NCI-H446 treated with DMSO at 0.1 percent for 48 hours (cell line): ENCODE measurements around the gene CRYGD.
A peak's percentile ranks its signal among the peaks of the same experiment; 100 is the strongest.
"Not testable (repeated sequence)": the region's sequence is repeated elsewhere in the genome, so short reads cannot be mapped to it uniquely, and the experiment has no call there.

Experiments used
- DNase-seq: peaks from one replicate; lab custom pipeline; 2025; lab: John Stamatoyannopoulos, UW

Gene CRYGD

GRCh38 chr2:208124013-208124715, at the start of gene CRYGD:
CRYGD (minus strand) TSS chr2:208124524; CDS start chr2:208124473, 51 bp downstream.
- not testable (repeated sequence) for DNase-seq

GRCh38 chr2:208172125-208172524, 47.8 kb upstream of the CRYGD start:
- no peak for DNase-seq

- DNase-seq = no peak
Measured at GRCh38 chr2:208164951-208165755, 40.8 kb upstream of the CRYGD start.

GRCh38 chr2:208163489-208163888, 39.2 kb upstream of the CRYGD start, which contains the start of gene CRYGA:
CRYGA (minus strand) TSS chr2:208163589; CDS start chr2:208163556, 33 bp downstream.
- no peak for DNase-seq

- DNase-seq = no peak
Measured at GRCh38 chr2:208156439-208156838, 32.1 kb upstream of the CRYGD start.

- DNase-seq = no peak
Measured at GRCh38 chr2:208153156-208153555, 28.8 kb upstream of the CRYGD start.

- no peak for DNase-seq
Measured at GRCh38 chr2:208150956-208151355, 26.6 kb upstream of the CRYGD start.

- DNase-seq = no peak
Measured at GRCh38 chr2:208150094-208150493, 25.8 kb upstream of the CRYGD start.

GRCh38 chr2:208148803-208149202, 24.5 kb upstream of the CRYGD start:
- DNase-seq = no peak

- no peak for DNase-seq
Measured at GRCh38 chr2:208147759-208148158, 23.4 kb upstream of the CRYGD start.

GRCh38 chr2:208147008-208147407, 22.7 kb upstream of the CRYGD start:
- no peak for DNase-seq

GRCh38 chr2:208146006-208146405, 21.7 kb upstream of the CRYGD start, which contains the start of gene CRYGB:
CRYGB (minus strand) TSS chr2:208146158; CDS start chr2:208146120, 38 bp downstream.
- DNase-seq = no peak

GRCh38 chr2:208142925-208143799, 18.8 kb upstream of the CRYGD start:
- no peak for DNase-seq

GRCh38 chr2:208142240-208142924, 18.1 kb upstream of the CRYGD start:
- DNase-seq = peak; percentile 5

- DNase-seq = no peak
Measured at GRCh38 chr2:208139447-208139846, 15.1 kb upstream of the CRYGD start.

- not testable (repeated sequence) for DNase-seq
Measured at GRCh38 chr2:208138334-208138733, 14.0 kb upstream of the CRYGD start.

- DNase-seq = no peak
Measured at GRCh38 chr2:208136716-208137094, 12.4 kb upstream of the CRYGD start.

- no peak for DNase-seq
Measured at GRCh38 chr2:208135794-208136715, 11.7 kb upstream of the CRYGD start.

GRCh38 chr2:208134928-208135586, 10.7 kb upstream of the CRYGD start:
- DNase-seq = no peak

GRCh38 chr2:208130712-208131110, 6.4 kb upstream of the CRYGD start:
- no peak for DNase-seq
